GM12873 (cell line): ENCODE data around the gene UBE2Q2.

Source experiments
- TF ChIP-seq, protein P1 (sequence below): IDR thresholded peaks from 2 replicates; pipeline ENCODE4 v1.5.1; 2012; ENCODE audit warnings: low read depth, mild to moderate bottlenecking, moderate library complexity, low read length, control low read depth; ENCODE audit not compliant: insufficient read depth; ENCODE audit errors: missing control alignments

UBE2Q2 gene

DNA sequence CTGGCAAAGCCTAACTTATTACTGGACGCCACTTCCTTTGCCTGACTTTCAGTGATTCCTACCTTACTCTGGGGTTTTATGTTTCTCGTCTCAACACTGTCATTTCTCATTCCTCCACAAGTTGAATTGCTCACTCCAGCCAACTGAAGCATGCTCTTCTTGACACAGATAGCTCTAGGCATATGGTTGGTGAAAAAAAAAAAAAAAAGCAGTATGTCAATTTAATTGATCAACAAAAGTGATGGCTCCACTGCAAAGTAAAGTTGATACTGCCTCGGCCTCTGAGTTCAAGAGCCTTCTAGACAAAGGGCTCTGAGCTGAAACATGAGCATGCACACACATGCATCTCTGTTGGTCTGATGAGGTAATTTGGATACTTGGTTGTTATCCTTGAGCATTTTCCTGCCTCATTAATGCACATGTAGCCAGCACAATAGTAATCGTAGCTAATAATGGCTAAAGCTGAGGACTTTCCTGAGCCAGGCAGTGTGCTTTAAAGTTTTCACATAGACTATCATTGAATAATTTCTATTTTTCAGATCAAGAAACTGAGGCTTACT lies 21.4 kb upstream of the UBE2Q2 start:
- TF ChIP-seq, protein P1, sequence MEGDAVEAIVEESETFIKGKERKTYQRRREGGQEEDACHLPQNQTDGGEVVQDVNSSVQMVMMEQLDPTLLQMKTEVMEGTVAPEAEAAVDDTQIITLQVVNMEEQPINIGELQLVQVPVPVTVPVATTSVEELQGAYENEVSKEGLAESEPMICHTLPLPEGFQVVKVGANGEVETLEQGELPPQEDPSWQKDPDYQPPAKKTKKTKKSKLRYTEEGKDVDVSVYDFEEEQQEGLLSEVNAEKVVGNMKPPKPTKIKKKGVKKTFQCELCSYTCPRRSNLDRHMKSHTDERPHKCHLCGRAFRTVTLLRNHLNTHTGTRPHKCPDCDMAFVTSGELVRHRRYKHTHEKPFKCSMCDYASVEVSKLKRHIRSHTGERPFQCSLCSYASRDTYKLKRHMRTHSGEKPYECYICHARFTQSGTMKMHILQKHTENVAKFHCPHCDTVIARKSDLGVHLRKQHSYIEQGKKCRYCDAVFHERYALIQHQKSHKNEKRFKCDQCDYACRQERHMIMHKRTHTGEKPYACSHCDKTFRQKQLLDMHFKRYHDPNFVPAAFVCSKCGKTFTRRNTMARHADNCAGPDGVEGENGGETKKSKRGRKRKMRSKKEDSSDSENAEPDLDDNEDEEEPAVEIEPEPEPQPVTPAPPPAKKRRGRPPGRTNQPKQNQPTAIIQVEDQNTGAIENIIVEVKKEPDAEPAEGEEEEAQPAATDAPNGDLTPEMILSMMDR = no peak

DNA sequence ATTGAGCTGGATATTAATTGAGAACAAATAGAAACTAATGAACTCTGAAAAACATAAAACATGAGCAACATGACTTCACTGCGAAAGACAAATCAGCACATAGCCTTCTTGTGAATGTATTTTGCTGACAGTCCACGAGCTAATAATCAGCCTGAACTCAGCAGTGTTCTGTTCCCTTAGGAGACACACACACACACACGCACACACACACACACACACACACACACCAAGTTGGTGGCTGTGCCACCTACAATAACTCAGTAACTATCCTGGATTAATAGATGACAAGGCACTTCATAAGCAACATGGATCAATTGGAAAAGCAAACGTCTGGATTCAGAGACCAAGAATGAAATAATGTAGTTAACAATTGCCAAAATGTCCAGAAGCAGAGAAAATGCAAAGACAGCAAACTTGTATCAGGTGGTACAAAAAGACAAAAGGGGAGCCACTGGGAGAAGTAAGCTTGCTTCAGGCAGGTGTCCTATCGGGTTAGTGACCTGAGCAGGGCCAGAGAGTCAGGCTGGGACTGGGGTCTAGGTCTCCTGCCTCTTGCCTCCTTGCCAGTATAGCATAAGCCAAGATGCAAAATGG lies 20.5 kb upstream of the UBE2Q2 start:
- TF ChIP-seq, protein P1 = no peak

DNA sequence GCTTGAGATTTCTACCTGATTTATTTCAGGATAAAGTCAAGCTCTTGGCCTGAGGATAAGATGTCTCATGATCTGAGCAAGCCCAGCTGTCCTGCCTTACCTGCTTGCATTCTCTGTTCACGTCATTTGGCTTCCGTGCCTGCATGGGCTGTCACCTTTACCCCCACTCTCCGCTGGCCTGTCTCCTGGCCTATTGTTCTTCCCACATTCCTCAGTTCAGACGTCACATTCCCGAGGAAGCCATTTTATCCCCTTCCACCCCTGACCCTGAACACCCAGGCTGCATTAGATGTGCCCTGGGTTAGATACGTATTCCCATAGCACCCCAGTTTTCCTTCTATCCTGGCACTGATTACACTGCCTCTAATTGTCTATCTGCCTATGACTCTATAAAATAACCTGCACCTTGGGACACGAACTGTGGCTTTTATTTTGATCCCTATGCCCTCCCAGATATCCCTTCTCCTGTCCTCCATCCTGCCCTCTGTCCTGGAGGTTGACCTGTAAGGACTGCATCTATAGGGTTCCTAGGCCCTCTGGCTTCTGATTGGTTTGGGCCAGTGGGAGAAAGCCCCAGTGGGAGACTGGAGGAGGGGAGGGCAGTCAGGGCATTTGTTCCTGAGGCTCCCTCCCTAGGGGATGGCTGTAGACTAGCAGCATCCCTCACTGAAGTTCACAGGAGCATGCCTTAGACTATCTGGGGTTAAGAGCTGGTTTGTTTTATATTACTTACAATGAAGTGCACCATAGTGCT lies 19.2 kb upstream of the UBE2Q2 start:
- TF ChIP-seq, protein P1 = no peak

DNA sequence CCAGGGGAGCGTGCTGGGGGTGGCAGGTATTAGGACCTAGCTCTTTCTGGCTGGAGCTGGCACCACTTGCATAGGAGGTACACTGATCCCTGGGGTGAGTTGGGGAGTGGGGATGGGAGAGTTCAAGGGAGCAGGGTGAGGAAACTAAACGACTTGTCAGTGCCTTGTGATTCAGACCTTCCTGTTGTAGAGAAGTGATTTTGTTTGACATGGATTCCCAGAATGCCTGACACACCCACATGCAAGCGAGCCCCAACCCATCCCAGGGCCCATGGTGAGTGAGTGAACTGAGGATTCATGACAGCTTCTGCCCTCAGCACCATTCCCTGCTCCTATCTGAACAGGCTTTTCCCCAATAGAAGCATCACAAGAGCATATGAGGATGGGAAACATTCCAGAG lies 15.6 kb upstream of the UBE2Q2 start:
- TF ChIP-seq, protein P1 = no peak

DNA sequence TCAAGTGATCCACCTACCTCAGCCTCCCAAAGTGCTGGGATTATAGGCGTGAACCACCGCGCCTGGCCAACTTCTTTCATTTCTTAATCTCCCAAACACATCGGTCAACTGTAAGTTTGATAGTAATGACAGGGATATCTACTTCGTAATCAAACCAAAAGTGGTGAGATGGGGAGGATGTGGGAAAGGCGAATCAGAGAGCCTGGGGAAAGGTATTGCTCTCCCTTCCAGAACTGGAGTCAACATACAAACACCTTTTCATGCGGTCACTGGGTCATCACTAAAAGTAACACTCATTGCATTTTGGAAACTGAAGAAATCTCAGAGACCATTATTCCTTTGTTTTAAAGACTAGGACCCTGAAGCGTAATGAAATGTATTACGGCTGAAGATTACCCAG lies 14.8 kb upstream of the UBE2Q2 start:
- TF ChIP-seq, protein P1 = no peak

DNA sequence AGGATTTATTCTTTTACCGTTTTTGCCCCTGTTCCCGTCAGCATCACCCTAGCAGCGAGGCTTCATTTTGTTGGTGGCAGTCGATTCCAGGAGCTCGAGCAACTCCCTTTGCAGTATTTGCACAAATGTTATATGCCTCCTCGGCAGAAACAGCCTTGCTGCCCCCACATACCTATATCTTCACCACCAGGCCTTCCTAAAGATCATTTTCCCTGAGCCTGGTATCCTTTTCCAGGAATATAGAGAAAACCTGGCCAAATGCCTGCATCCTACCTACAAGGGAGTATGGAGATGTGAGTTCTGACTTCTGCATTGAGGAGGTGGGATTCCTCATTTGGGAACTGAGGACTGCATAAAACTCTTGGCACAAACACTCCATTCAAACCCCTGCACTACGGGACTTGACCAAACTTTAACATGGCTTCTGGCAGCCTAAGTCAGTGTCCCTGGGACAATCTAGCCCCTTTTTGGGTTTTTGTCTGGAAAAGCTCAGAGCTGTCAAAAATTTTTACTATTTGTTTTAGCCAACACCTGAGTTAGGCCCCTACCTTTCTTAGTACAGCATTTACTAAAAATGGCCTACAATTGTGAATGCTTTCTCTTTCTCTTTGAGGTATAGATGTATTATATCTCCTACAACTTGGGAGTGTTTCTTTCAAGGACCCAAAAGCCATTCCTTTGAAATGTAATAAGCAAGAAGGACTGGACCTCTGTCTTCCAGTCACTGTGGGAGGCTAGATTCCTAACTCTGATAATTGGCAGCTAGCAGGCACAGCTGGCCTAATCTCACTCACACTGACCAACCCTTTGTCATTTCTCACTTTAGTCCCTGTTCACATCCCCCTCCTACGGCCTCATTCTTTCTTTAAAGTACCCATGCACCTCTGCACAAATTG lies 12.1 kb upstream of the UBE2Q2 start:
- TF ChIP-seq, protein P1 = no peak

DNA sequence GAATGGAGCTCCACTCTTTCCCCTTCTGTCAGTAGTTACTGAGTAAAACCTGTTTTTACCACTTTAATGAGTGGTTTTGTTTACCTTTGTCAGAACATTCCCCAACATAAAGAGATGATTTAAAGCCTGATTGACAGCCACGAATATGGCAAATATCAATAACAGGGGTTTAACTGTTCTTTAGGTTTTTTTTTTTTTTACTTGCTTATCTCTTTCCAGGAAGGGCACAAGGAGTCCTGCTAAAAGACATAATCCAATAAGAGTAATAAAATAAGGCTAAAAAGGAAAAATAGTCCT lies 11.5 kb upstream of the UBE2Q2 start:
- TF ChIP-seq, protein P1 = no peak
